GM21515 (cell line): ENCODE results near the gene PRKG1.
A peak's percentile ranks its signal among the peaks of the same experiment; 100 is the strongest.
"Not testable (repeated sequence)": the region's sequence is repeated elsewhere in the genome, so short reads cannot be mapped to it uniquely, and the experiment has no call there.

Experiments used
- ATAC-seq: cut with Tn5 transposase; IDR thresholded peaks from one replicate; pipeline ENCODE4 v1.9.1; 2021; ENCODE audit not compliant: unreplicated experiment

PRKG1 gene

GRCh38 chr10:51371743-51372142 lies 297.5 kb downstream of the PRKG1 start:
- ATAC-seq = no peak

- no peak for ATAC-seq
These were observed 301.5 kb downstream of the PRKG1 start for GRCh38 chr10:51375790-51376189.

GRCh38 chr10:51377070-51377931 lies 303.0 kb downstream of the PRKG1 start:
- no peak for ATAC-seq

- no peak for ATAC-seq
These were observed 303.8 kb downstream of the PRKG1 start for GRCh38 chr10:51377932-51378599.

- ATAC-seq = no peak
These were observed 307.9 kb downstream of the PRKG1 start for GRCh38 chr10:51382181-51382580.

- ATAC-seq = no peak
These were observed 310.7 kb downstream of the PRKG1 start for GRCh38 chr10:51384971-51385370.

- no peak for ATAC-seq
These were observed 312.1 kb downstream of the PRKG1 start for GRCh38 chr10:51386248-51386885.

GRCh38 chr10:51389415-51390321 lies 315.4 kb downstream of the PRKG1 start:
- peak; percentile 94 for ATAC-seq

GRCh38 chr10:51393006-51393405 lies 318.7 kb downstream of the PRKG1 start:
- ATAC-seq = not testable (repeated sequence)

- ATAC-seq = no peak
These were observed 319.8 kb downstream of the PRKG1 start for GRCh38 chr10:51394039-51394438.

GRCh38 chr10:51397244-51397643 lies 323.0 kb downstream of the PRKG1 start:
- ATAC-seq = no peak

- no peak for ATAC-seq
These were observed 323.4 kb downstream of the PRKG1 start for GRCh38 chr10:51397695-51398094.

GRCh38 chr10:51399840-51400239 lies 325.6 kb downstream of the PRKG1 start:
- ATAC-seq = no peak

GRCh38 chr10:51400392-51401096 lies 326.3 kb downstream of the PRKG1 start:
- ATAC-seq = no peak

- no peak for ATAC-seq
These were observed 329.2 kb downstream of the PRKG1 start for GRCh38 chr10:51403521-51403920.

GRCh38 chr10:51405580-51406351 lies 331.5 kb downstream of the PRKG1 start:
- no peak for ATAC-seq

- ATAC-seq = no peak
These were observed 332.3 kb downstream of the PRKG1 start for GRCh38 chr10:51406581-51406980.

GRCh38 chr10:51416494-51416893 lies 342.2 kb downstream of the PRKG1 start:
- no peak for ATAC-seq
